Left forelimb (tissue), 1 donor: ENCODE data around the gene MPC2.
"Not testable (repeated sequence)": the region's sequence is repeated elsewhere in the genome, so short reads cannot be mapped to it uniquely, and the experiment has no call there.

Experiments
- DNase-seq: peaks from one replicate; pipeline ENCODE4 v3.0.0-alpha.2; 2018; ENCODE audit warnings: low spot score

Gene MPC2

DNA sequence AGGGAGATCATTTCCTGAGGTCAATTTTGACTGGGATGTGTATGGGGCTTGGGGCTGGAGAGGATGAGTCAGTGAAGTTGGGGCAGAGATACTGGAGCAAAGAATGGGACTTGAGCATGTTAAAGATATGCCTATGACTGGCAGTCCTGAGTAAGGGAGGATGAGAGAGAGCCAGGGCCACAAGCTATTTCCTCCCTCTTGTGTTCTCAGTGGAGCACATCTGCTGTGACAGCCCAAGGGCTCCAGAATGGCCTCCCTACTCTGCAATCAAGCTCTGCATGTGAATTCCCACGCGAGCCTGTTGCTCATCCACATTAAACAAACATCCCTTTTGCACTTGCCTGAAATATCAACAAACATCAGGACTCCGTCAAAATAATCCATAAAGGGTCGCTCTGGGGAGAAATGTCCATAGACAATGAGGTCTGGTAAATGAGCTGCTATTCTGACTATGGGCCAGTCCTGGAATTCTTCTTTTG, 32.2 kb downstream of the MPC2 start:
- no peak for DNase-seq

DNA sequence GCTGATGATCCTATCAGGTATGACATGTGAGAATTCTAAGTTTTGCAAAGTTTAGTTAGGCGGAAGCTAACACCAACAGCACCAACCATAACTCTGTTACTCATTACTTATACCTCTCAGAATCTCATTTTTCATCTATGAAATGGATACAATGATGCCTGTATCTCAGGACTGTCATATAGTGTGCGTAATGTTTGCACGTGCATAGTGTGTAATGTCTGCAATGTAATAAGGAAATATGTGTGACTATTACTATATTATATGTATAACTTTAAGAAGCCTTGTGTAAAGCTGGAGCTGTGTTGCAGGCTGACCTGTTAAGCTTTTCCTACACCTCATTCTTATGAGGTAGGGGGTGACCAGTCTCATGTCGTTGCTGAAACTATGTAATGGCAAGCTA, 36.0 kb downstream of the MPC2 start:
- no peak for DNase-seq

DNA sequence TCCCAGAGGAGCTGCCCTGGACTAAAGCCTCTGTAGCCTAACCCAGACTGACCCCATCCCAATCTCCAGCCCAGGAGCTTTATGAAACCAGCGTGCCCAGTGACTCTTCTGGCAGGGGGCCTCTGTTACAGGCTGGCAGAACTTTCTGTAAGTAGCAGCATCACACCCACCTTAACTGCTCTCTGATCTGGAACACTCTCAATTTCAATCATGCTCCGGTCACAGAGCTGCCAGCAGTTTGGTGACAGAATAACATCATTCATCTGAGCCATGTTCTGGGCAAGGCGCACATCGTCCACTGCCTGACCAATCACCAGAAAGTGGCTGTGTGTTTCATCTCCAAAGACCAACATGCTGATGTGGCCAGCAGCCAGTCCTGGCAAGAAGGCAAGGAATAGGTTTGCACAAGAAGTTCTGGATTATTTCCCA, 37.6 kb downstream of the MPC2 start:
- no peak for DNase-seq

- no peak for DNase-seq
These were observed 38.2 kb downstream of the MPC2 start for GRCh38 chr1:167898578-167899222.

DNA sequence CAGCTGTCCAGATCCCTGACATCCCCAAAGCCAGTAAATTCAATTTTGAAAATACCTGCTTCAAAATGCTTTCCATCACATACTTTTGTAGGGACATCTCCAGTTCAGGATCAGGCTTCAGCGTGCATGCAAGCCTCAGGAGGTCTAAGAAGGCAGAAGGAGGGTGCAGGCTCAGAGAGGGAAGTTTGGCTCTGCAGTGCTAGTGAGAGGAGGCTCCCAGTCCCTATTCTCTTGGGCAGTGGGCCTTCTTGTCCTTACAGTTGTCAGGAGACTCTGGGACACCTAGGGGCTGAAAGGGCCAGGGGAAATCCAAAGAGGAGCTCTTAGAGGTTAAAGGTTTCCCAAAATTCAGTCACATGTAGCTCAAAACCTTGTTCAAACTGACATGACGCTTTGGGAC, 43.1 kb downstream of the MPC2 start:
- no peak for DNase-seq

- no peak for DNase-seq
These were observed 46.5 kb downstream of the MPC2 start for GRCh38 chr1:167890400-167890799.

DNA sequence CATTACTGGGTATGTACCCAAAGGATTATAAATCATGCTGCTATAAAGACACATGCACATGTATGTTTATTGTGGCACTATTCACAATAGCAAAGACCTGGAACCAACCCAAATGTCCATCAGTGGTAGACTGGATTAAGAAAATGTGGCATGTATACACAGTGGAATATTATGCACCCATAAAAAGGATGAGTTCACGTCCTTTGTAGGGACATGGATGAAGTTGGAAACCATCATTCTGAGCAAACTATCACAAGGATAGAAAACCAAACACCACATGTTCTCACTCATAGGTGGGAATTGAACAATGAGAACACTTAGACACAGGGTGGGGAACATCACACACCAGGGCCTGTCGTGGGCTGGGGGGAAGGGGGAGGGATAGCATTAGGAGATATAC, 49.7 kb downstream of the MPC2 start:
- not testable (repeated sequence) for DNase-seq

- DNase-seq: no peak
These were observed 54.5 kb downstream of the MPC2 start for GRCh38 chr1:167882376-167882775.

- DNase-seq: no peak
These were observed 55.1 kb downstream of the MPC2 start for GRCh38 chr1:167881786-167882185.

DNA sequence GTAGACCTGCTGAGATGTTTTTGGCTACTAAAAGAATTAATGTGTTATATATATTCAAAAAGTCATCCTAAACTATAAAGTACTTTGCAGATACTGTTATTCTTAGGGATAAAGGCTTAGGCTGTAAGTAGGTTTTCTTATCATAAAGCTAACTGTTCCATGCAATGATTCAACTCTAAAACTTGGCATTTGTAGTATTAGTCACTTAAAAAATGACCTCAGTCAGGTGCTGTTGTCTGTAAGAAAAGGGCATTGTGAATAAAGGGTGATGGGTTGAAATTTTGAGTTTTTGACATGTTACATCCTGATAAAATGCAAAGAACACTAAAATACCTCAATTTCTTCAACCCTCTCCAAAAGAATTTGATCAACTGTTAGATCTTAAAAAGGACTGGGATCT, 55.8 kb downstream of the MPC2 start:
- DNase-seq: no peak

GRCh38 chr1:167880580-167881021, 56.3 kb downstream of the MPC2 start:
- no peak for DNase-seq

- DNase-seq: no peak
These were observed 57.4 kb downstream of the MPC2 start for GRCh38 chr1:167879508-167879907.

- DNase-seq: no peak
These were observed 58.3 kb downstream of the MPC2 start for GRCh38 chr1:167878372-167879160.

- DNase-seq: no peak
These were observed 60.2 kb downstream of the MPC2 start for GRCh38 chr1:167876597-167877175.

DNA sequence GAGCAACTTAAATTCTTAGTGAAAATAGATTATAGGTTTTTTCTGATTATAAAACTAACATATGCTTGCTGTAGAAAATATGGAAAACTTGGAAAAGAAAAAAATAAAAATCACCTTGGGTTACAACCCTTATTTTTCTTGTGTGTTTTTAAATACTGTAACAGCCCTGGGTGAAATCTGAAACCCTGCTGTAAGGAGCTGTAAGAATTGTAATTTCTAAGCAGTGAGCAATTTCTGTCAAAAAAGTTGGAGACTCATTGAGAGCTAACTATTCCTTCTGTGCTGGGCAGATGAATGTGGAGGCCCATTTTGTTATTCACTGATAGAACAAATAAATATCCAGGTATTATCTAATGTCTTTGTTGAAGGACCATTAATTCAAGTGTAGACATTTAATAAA, 65.5 kb downstream of the MPC2 start:
- DNase-seq: no peak

DNA sequence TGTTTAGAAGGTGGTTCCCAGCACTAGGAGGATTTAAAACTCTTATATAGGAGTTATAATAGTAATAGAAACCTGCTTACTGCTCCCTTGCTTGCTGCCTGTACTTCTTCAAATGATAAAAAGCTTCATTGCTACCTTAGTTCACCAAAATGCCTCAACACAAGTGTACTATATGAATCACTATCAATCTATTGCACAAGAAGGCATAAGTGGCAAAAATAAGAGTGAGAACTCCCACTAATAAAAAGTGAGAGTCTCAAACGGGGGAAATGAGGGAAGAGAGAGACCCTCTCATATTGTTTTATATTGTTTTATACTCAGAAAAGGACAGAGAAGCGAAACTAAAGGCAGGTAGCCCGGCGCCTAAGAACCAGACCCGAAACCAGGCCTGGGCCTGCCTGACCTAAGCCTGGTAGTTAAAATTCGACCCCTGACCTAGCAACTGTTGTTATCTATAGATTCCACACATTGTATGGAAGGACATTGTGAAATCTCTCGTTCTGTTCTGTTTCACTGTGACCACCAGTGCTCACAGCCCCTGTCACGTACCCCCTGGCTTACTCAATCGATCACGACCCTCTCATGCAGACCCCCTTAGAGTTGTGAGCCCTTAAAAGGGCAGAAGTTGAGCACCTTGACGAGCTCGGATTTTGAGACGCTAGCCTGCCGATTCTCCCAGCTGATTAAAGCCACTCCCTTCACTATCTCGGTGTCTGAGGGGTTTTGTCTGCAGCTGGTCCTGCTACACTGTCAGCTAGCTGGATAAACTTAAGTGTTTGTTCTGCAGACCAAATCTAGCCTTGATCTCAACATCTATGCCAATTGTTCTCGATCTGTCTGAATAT, 67.5 kb downstream of the MPC2 start:
- DNase-seq: not testable (repeated sequence)

DNA sequence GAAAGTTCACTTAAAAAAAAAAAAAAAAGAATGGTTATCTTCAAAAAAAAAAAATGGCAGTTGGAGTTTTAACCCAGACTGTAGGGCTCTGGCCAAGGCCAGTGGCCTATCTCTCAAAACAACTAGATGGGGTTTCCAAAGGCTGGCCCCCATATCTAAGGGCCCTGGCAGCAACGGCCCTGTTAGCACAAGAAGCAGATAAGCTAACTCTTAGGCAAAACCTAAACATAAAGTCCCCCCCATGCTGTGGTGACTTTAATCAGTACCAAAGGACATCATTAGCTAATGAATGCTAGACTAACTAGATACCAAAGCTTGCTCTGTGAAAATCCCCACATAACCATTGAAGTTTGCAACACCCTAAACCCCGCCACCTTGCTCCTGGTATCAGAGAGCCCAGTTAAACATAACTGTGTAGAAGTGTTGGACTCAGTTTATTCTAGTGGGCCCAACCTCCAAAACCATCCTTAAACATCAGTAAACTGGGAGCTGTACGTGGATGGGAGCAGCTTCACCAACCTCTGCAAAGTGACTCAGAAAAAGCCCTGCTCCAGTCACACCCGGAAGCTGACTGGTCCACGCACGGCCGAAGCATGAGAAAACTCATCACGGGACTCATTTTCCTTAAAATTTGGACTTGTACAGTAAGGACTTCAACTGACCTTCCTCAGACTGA, 70.0 kb downstream of the MPC2 start:
- DNase-seq: not testable (repeated sequence)
